GM23338 (cell line): ENCODE data around the gene NUMBL. TPM values are rescaled to one million over a fixed set of nuclear protein-coding genes. Genes with fewer than 3 reads are reported as not detected.

Experiments used
- ATAC-seq: fragments of 200-7000 bp; cut with Tn5 transposase; 3 replicates; pipeline ENCODE4 v1.9.1; 2020
- DNase-seq: peaks from one replicate; pipeline ENCODE4 v3.0.0-alpha.2; 2015; ENCODE audit warnings: low spot score
- H2AFZ ChIP-seq: fragments of 200-600 bp; sonication (generic); 2 replicates; pipeline ENCODE4 v1.8.0; 2016; ENCODE audit warnings: antibody characterized with exemption, mild to moderate bottlenecking, moderate library complexity
- H3F3A ChIP-seq: fragments of 200-600 bp; sonication (generic); replicated peaks from 2 replicates; pipeline ENCODE4 v1.8.0; 2017; ENCODE audit warnings: antibody characterized with exemption, mixed run types, low read depth
- H3K27ac ChIP-seq: fragments of 200-600 bp; sonication (generic); 2 replicates; pipeline ENCODE4 v1.6.1; 2016; ENCODE audit warnings: low read depth
- H3K27me3 ChIP-seq: fragments of 200-600 bp; sonication (generic); 2 replicates; pipeline ENCODE4 v1.8.0; 2016; ENCODE audit warnings: mild to moderate bottlenecking, mixed run types, moderate library complexity; ENCODE audit not compliant: insufficient read depth
- H3K36me3 ChIP-seq: fragments of 200-600 bp; sonication (generic); 2 replicates; pipeline ENCODE4 v1.8.0; 2016; ENCODE audit warnings: mild to moderate bottlenecking; ENCODE audit not compliant: insufficient read depth
- H3K4me1 ChIP-seq: fragments of 200-600 bp; sonication (generic); 2 replicates; pipeline ENCODE4 v1.8.0; 2016; ENCODE audit warnings: mild to moderate bottlenecking, moderate library complexity; ENCODE audit not compliant: insufficient read depth
- H3K4me2 ChIP-seq: fragments of 200-600 bp; sonication (generic); 2 replicates; pipeline ENCODE4 v1.7.1; 2017; ENCODE audit warnings: mixed run types
- H3K4me3 ChIP-seq: fragments of 200-600 bp; sonication (generic); 2 replicates; pipeline ENCODE4 v1.6.1; 2016; ENCODE audit warnings: mixed run types
- H3K79me2 ChIP-seq: fragments of 200-600 bp; sonication (generic); replicated peaks from 2 replicates; pipeline ENCODE4 v1.8.0; 2017; ENCODE audit warnings: mild to moderate bottlenecking; ENCODE audit not compliant: insufficient read depth
- H3K9me2 ChIP-seq: fragments of 200-600 bp; sonication (generic); 2 replicates; pipeline ENCODE4 v1.8.0; 2017; ENCODE audit not compliant: insufficient read depth
- H4K20me1 ChIP-seq: fragments of 200-600 bp; sonication (generic); replicated peaks from 2 replicates; pipeline ENCODE4 v1.8.0; 2017; ENCODE audit warnings: mild to moderate bottlenecking; ENCODE audit not compliant: insufficient read depth
- H3K27ac Mint-ChIP-seq: 2 replicates; pipeline ENCODE4 v1.8.0; 2020; ENCODE audit warnings: inconsistent platforms, mild to moderate bottlenecking, moderate library complexity, mixed read lengths
- H3K27me3 Mint-ChIP-seq: 3 replicates; pipeline ENCODE4 v1.8.0; 2022; ENCODE audit warnings: low read depth, mild to moderate bottlenecking, moderate library complexity, mixed read lengths, inconsistent platforms; ENCODE audit not compliant: insufficient read depth, poor library complexity
- H3K36me3 Mint-ChIP-seq: 3 replicates; pipeline ENCODE4 v1.8.0; 2021; ENCODE audit warnings: low read depth, mild to moderate bottlenecking, inconsistent platforms, moderate library complexity, mixed read lengths
- H3K4me1 Mint-ChIP-seq: 3 replicates; pipeline ENCODE4 v1.8.0; 2020; ENCODE audit warnings: mild to moderate bottlenecking, inconsistent platforms, mixed read lengths
- H3K4me3 Mint-ChIP-seq: 3 replicates; pipeline ENCODE4 v1.8.0; 2021; ENCODE audit warnings: moderate library complexity, mild to moderate bottlenecking, inconsistent platforms, mixed read lengths
- H3K9me3 Mint-ChIP-seq: 3 replicates; pipeline ENCODE4 v1.8.0; 2020; ENCODE audit warnings: moderate library complexity, mild to moderate bottlenecking, inconsistent platforms, mixed read lengths
- EZH2phosphoT487 ChIP-seq: fragments of 200-600 bp; sonication (generic); IDR thresholded peaks from one replicate; pipeline ENCODE4 v1.8.1; 2018; ENCODE audit warnings: antibody characterized with exemption; ENCODE audit not compliant: unreplicated experiment
- NANOG ChIP-seq: IDR thresholded peaks from 2 replicates; pipeline ENCODE4 v1.6.1; 2016; ENCODE audit warnings: antibody characterized with exemption, borderline replicate concordance
- REST ChIP-seq: IDR thresholded peaks from one replicate; pipeline ENCODE4 v1.6.1; 2018; ENCODE audit warnings: antibody characterized with exemption; ENCODE audit not compliant: unreplicated experiment
- STAT1 ChIP-seq: IDR thresholded peaks from one replicate; pipeline ENCODE4 v1.6.1; 2016; ENCODE audit warnings: antibody characterized with exemption; ENCODE audit not compliant: unreplicated experiment
- ZNF114 ChIP-seq: fragments of 250-450 bp; sonication (Bioruptor Pico); IDR thresholded peaks from 2 replicates; pipeline ENCODE4 v1.5.0; 2020; ENCODE audit warnings: mild to moderate bottlenecking, moderate library complexity
- polyA plus RNA-seq: library from polyadenylated mRNA; unstranded; fragments of >200 nt; fragmentation: Nextera tagmentation; extraction: Ambion mirVana; gene quantifications from 2 replicates; pipeline ENCODE4 v1.2.1, GENCODE V29; 2016
- total RNA-seq: library from RNA; depleted of rRNA; stranded (reverse); fragments of >200 nt; shearing (Covaris generic); gene quantifications from 2 replicates; pipeline ENCODE4 v1.2.3, GENCODE V29; 2014
- TF ChIP-seq, protein P1 (sequence below), 2 experiments: fragments of 200-600 bp in 1 of 2; sonication (generic) in 1 of 2; conservative IDR thresholded peaks; 2 replicates each; pipeline versions ENCODE4 v1.5.1 to v1.6.1; 2016 to 2017; ENCODE audit warnings: antibody characterized with exemption in 2 of 2, low read depth in 2 of 2, mild to moderate bottlenecking in 2 of 2, moderate library complexity in 1 of 2

The NUMBL gene
- total and polyA plus RNA-seq, 2 experiments from 2014 or later = 8.5 to 28.5 TPM

GRCh38 chr19:40642051-40642706 lies 48.3 kb downstream of the NUMBL start (continued):
- TF ChIP-seq, protein P1, sequence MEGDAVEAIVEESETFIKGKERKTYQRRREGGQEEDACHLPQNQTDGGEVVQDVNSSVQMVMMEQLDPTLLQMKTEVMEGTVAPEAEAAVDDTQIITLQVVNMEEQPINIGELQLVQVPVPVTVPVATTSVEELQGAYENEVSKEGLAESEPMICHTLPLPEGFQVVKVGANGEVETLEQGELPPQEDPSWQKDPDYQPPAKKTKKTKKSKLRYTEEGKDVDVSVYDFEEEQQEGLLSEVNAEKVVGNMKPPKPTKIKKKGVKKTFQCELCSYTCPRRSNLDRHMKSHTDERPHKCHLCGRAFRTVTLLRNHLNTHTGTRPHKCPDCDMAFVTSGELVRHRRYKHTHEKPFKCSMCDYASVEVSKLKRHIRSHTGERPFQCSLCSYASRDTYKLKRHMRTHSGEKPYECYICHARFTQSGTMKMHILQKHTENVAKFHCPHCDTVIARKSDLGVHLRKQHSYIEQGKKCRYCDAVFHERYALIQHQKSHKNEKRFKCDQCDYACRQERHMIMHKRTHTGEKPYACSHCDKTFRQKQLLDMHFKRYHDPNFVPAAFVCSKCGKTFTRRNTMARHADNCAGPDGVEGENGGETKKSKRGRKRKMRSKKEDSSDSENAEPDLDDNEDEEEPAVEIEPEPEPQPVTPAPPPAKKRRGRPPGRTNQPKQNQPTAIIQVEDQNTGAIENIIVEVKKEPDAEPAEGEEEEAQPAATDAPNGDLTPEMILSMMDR (conservative IDR thresholded peaks at IDR 0.05; ENCODE audit: low read depth in 2 of 2) = no peak
- TF ChIP-seq EZH2phosphoT487 = no peak
- no peak for TF ChIP-seq STAT1
- TF ChIP-seq NANOG = no peak

- H2AFZ ChIP-seq = no peak overlapping the region
- no peak overlapping the region for H3K27ac ChIP-seq
- TF ChIP-seq NANOG (no peak), REST (no peak), ZNF114 (CRISPR knock-in tag) (no peak)
- TF ChIP-seq, protein P1 (conservative IDR thresholded peaks at IDR 0.05; ENCODE audit: low read depth in 2 of 2) = no peak
- H3F3A ChIP-seq = no peaks in the 10 kb centered on the region
- H3K36me3 ChIP-seq = no peaks in the 10 kb centered on the region
- H4K20me1 ChIP-seq = no peaks in the 10 kb centered on the region
- no peak overlapping the region for H3K27ac Mint-ChIP-seq
- no peaks in the 10 kb centered on the region for H3K36me3 Mint-ChIP-seq
- peaks cover 11% of the 10 kb centered on the region for H3K4me1 Mint-ChIP-seq
- no peak overlapping the region for H3K4me2 ChIP-seq
- ATAC-seq (no peak), DNase-seq (no peak)
- H3K9me3 Mint-ChIP-seq = no peaks in the 10 kb centered on the region; the same call in 2 of the 3 replicates
- H3K4me3 Mint-ChIP-seq = no peak overlapping the region; the same call in 2 of the 3 replicates
- H3K4me1 ChIP-seq = peaks cover 7% of the 10 kb centered on the region
- peaks cover 4% of the 10 kb centered on the region for H3K27me3 Mint-ChIP-seq
- no peaks in the 10 kb centered on the region for H3K79me2 ChIP-seq
- no peaks in the 10 kb centered on the region for H3K9me2 ChIP-seq
- no peak overlapping the region for H3K4me3 ChIP-seq
- no peaks in the 10 kb centered on the region; the same call in 1 of the 2 replicates for H3K27me3 ChIP-seq
Observed at GRCh38 chr19:40641281-40641680, 49.2 kb downstream of the NUMBL start.
